Spleen (tissue), 11 donors: ENCODE data around the gene MMP20. TPM values are rescaled to one million over a fixed set of nuclear protein-coding genes. Genes with fewer than 3 reads are reported as not detected.

Experiments
- DNase-seq: peaks from one replicate; pipeline ENCODE4 v3.0.0-alpha.2; 2020
- H3K27ac ChIP-seq, 8 donors: fragments of 200-600 bp; sonication (generic) in 7 of 8; 1 replicate in 4 of 8; 2 replicates in 4 of 8; pipeline versions ENCODE4 v1.5.0 to v1.8.0; 2016 to 2021; ENCODE audit warnings: inconsistent platforms in 4 of 8, mild to moderate bottlenecking in 4 of 8, moderate library complexity in 1 of 8
- H3K27me3 ChIP-seq, 7 donors: fragments of 200-600 bp; sonication (generic) in 6 of 7; replicated peaks in 1 of 7; 1 replicate in 4 of 7; 2 replicates in 3 of 7; pipeline versions ENCODE4 v1.5.0 to v1.8.0; 2016 to 2021; ENCODE audit warnings: inconsistent platforms in 3 of 7, mild to moderate bottlenecking in 1 of 7
- H3K36me3 ChIP-seq, 6 donors: fragments of 200-600 bp; sonication (generic) in 5 of 6; 1 replicate in 4 of 6; 2 replicates in 2 of 6; pipeline versions ENCODE4 v1.5.0 to v1.8.0; 2016 to 2021; ENCODE audit warnings: inconsistent platforms in 2 of 6
- H3K4me1 ChIP-seq, 6 donors: fragments of 200-600 bp; sonication (generic) in 5 of 6; 1 replicate in 3 of 6; 2 replicates in 3 of 6; pipeline versions ENCODE4 v1.5.0 to v1.8.0; 2016 to 2021; ENCODE audit warnings: inconsistent platforms in 3 of 6
- H3K4me3 ChIP-seq, 8 donors: fragments of 200-600 bp; sonication (generic) in 7 of 8; 1 replicate in 4 of 8; 2 replicates in 4 of 8; pipeline versions ENCODE4 v1.5.0 to v1.8.0; 2016 to 2021; ENCODE audit warnings: inconsistent platforms in 4 of 8, mild to moderate bottlenecking in 4 of 8, moderate library complexity in 2 of 8
- H3K9me3 ChIP-seq, 8 donors: fragments of 200-600 bp; sonication (generic) in 7 of 8; 1 replicate in 4 of 8; 2 replicates in 4 of 8; pipeline versions ENCODE4 v1.5.0 to v1.8.0; 2016 to 2021; ENCODE audit warnings: inconsistent platforms in 4 of 8
- CTCF ChIP-seq, 11 experiments: fragments of 200-600 bp in 7 of 11; fragments of 450-650 bp in 4 of 11; sonication (generic) in 4 of 11; IDR thresholded peaks in 8 of 11; conservative IDR thresholded peaks in 3 of 11; 1 replicate in 7 of 11; 2 replicates in 4 of 11; pipeline versions ENCODE4 v1.4.0 to v1.8.0; 2016 to 2021; ENCODE audit warnings: antibody characterized with exemption in 11 of 11, inconsistent platforms in 4 of 11, mild to moderate bottlenecking in 1 of 11
- POLR2A ChIP-seq, 3 donors: fragments of 450-650 bp; IDR thresholded peaks; one replicate each; pipeline ENCODE4 v1.5.1; 2017; ENCODE audit warnings: antibody characterized with exemption in 3 of 3, mild to moderate bottlenecking in 1 of 3
- POLR2AphosphoS5 ChIP-seq, 3 donors: sonication (generic); formaldehyde crosslinking; IDR thresholded peaks; one replicate each; pipeline ENCODE4 v1.5.1; 2017; ENCODE audit warnings: antibody characterized with exemption in 3 of 3
- WGBS, 5 donors: extraction: QIAGEN DNeasy Blood & Tissue Kit in 3 of 5; methylation state at CpG; one replicate each; pipeline versions ENCODE4 v1.1.5 to v1.1.7; 2013 to 2018; 5-methylcytosine and 5-hydroxymethylcytosine counted together
- intact Hi-C: fragments of 100-400 bp; cut with DNase I; formaldehyde crosslinking; loops from one replicate; pipeline ENCODE4 v1.15.0; 2023; ENCODE audit warnings: low total_unique reads
- polyA plus RNA-seq, 3 donors: library from polyadenylated mRNA; stranded (reverse); fragments of 200-250 nt; gene quantifications; one replicate each; pipeline ENCODE4 v1.2.1, GENCODE V29; 2013
- total RNA-seq, 7 donors: library from RNA; depleted of rRNA in 3 of 7; stranded (reverse); fragments of >200 nt in 3 of 7; fragmentation: NEBNext Ultra II Directional in 4 of 7; extraction: Animal tissue kit (Norgen Biotek cat#: 25700) in 4 of 7; gene quantifications; one replicate each; pipeline versions ENCODE4 v1.1.0 to v1.2.1, GENCODE V29; 2016 to 2021
- donor health status: healthy with polysubstance abuse.
- donor health status: DM: no; HTN: no; CAD: no; lungs with moderate emphysema.
- donor health status: DM: no; HTN: no; CAD: no.
- donor health status: Bipolar disorder and iron deficiency.
- donor health status: healthy.
- donor health status: DM: no; HTN: no; CAD: no.
- donor health status: DM: yes; HTN: yes; CAD: no.

MMP20 gene
- total and polyA plus RNA-seq, 10 donors = 0.11 TPM; not detected in 9

- no peak overlapping the region for H3K4me3 ChIP-seq
- no peak overlapping the region for H3K27ac ChIP-seq
- intact Hi-C loops = no loop called here
- no peak for TF ChIP-seq POLR2A (IDR thresholded peaks at IDR 0.05)
- no peak for TF ChIP-seq POLR2AphosphoS5 (IDR thresholded peaks at IDR 0.05)
- TF ChIP-seq CTCF (IDR thresholded peaks at IDR 0.05 in 8 of 11, conservative IDR thresholded peaks at IDR 0.05 in 3 of 11) = no peak
- no peak for DNase-seq
- WGBS, 5 donors = 88 to 100% (median 96%) methylated on average over 2 of the region's 2 CpGs
- no peaks in the 10 kb centered on the region for H3K36me3 ChIP-seq
- H3K27me3 ChIP-seq = no peaks in the 10 kb centered on the region
- H3K9me3 ChIP-seq = peaks cover 0 to 10% (median 0%) of the 10 kb centered on the region in 8 donors
- H3K4me1 ChIP-seq = no peaks in the 10 kb centered on the region
Observed at GRCh38 chr11:102583141-102583873, 41.8 kb downstream of the MMP20 start.

- H3K4me3 ChIP-seq = no peak overlapping the region
- 34 to 54% (median 43%) methylated on average over 1 of the region's 1 CpG for WGBS, 5 donors
- H3K27me3 ChIP-seq = no peaks in the 10 kb centered on the region
- TF ChIP-seq POLR2A (IDR thresholded peaks at IDR 0.05) (no peak), CTCF (IDR thresholded peaks at IDR 0.05 in 8 of 11, conservative IDR thresholded peaks at IDR 0.05 in 3 of 11) (no peak), POLR2AphosphoS5 (IDR thresholded peaks at IDR 0.05) (no peak)
- H3K36me3 ChIP-seq = no peaks in the 10 kb centered on the region
- no peak for DNase-seq
- H3K4me1 ChIP-seq = peaks cover 0 to 8% (median 6%) of the 10 kb centered on the region in 6 donors
- intact Hi-C loops = no loop called here
- H3K27ac ChIP-seq = no peak overlapping the region
- peaks cover 0 to 4% (median 0%) of the 10 kb centered on the region in 8 donors for H3K9me3 ChIP-seq
Observed at GRCh38 chr11:102582140-102582539, 43.0 kb downstream of the MMP20 start.

- H3K9me3 ChIP-seq = peaks cover 0 to 4% (median 0%) of the 10 kb centered on the region in 8 donors
- H3K36me3 ChIP-seq = no peaks in the 10 kb centered on the region
- WGBS, 5 donors = 85 to 97% (median 93%) methylated on average over 4 of the region's 4 CpGs
- H3K4me3 ChIP-seq = no peak overlapping the region
- DNase-seq = no peak
- H3K27me3 ChIP-seq = no peaks in the 10 kb centered on the region
- no peak overlapping the region for H3K27ac ChIP-seq
- intact Hi-C loops = no loop called here
- TF ChIP-seq POLR2A (IDR thresholded peaks at IDR 0.05) (no peak), CTCF (IDR thresholded peaks at IDR 0.05 in 8 of 11, conservative IDR thresholded peaks at IDR 0.05 in 3 of 11) (no peak), POLR2AphosphoS5 (IDR thresholded peaks at IDR 0.05) (no peak)
- peaks cover 0 to 19% (median 13%) of the 10 kb centered on the region in 6 donors for H3K4me1 ChIP-seq
Observed at GRCh38 chr11:102581066-102581465, 44.1 kb downstream of the MMP20 start.

GRCh38 chr11:102580185-102580951 lies 44.8 kb downstream of the MMP20 start:
- peaks cover 0 to 20% (median 13%) of the 10 kb centered on the region in 6 donors for H3K4me1 ChIP-seq
- no peaks in the 10 kb centered on the region for H3K27me3 ChIP-seq
- H3K36me3 ChIP-seq = no peaks in the 10 kb centered on the region
- intact Hi-C loops = no loop called here
- peaks cover 0 to 4% (median 0%) of the 10 kb centered on the region in 8 donors for H3K9me3 ChIP-seq
- no peak overlapping the region for H3K27ac ChIP-seq
- WGBS, 5 donors = 58 to 73% (median 71%) methylated on average over 3 of the region's 3 CpGs
- DNase-seq = no peak
- no peak overlapping the region for H3K4me3 ChIP-seq
- TF ChIP-seq CTCF (IDR thresholded peaks at IDR 0.05 in 8 of 11, conservative IDR thresholded peaks at IDR 0.05 in 3 of 11) (no peak), POLR2AphosphoS5 (IDR thresholded peaks at IDR 0.05) (no peak)
